ENCODE measurements around the gene FGF8.

DNA sequence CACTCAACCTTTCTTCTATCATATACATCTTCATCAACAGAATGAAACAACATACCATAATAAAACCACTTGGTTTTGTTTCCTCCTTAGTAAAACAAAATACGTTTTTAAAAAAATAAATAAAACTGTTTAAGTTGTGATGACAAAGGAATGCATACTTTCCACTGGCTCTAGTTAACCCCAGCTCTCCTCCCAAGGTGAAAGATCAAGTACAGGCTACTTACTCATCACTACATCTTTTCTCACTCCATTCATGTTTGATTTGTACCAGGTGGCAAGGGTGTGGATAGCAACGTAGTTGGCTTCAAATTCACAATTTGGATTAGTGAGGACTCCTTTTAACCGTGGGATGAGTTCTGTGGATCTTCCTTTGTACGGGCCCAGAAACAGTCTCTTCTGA is 27.6 kb upstream of the FGF8 start:
- TF ChIP-seq USF2 (IDR thresholded peaks at IDR 0.05; ENCODE audit: borderline replicate concordance, low read depth, low read length) (no peak), CTCF (IDR thresholded peaks at IDR 0.05 in 2 of 3, conservative IDR thresholded peaks at IDR 0.05 in 1 of 3; ENCODE audit: control insufficient read depth in 2 of 3, extremely low read depth in 1 of 3, insufficient read depth in 1 of 3, low read depth in 3 of 3, low read length in 3 of 3) (no peak), TCF3 (IDR thresholded peaks at IDR 0.05; ENCODE audit: borderline replicate concordance, insufficient read depth, low read depth, low read length) (no peak), SP1 (IDR thresholded peaks at IDR 0.05; ENCODE audit: low read depth, low read length) (no peak), CEBPB (IDR thresholded peaks at IDR 0.05; ENCODE audit: borderline replicate concordance in 1 of 2, low read depth in 2 of 2, low read length in 2 of 2) (no peak), PML (IDR thresholded peaks at IDR 0.05; ENCODE audit: low read length) (no peak)
